Tibial nerve (tissue), 4 donors: ENCODE measurements around the gene GMPR2.

ENCODE experiments used
- CTCF ChIP-seq, 5 experiments: fragments of 200-600 bp in 3 of 5; fragments of 450-650 bp in 2 of 5; sonication (generic) in 3 of 5; IDR thresholded peaks; one replicate each; pipeline ENCODE4 v1.5.1; 2016 to 2019; ENCODE audit warnings: antibody characterized with exemption in 5 of 5, mild to moderate bottlenecking in 3 of 5, moderate library complexity in 2 of 5
- EP300 ChIP-seq, 2 donors: sonication (generic); formaldehyde crosslinking; IDR thresholded peaks; one replicate each; pipeline ENCODE4 v1.6.1; 2017; ENCODE audit warnings: antibody characterized with exemption in 2 of 2, mild to moderate bottlenecking in 1 of 2
- POLR2A ChIP-seq, 2 donors: fragments of 450-650 bp; IDR thresholded peaks; one replicate each; pipeline ENCODE4 v1.6.1; 2017; ENCODE audit warnings: antibody characterized with exemption in 2 of 2, mild to moderate bottlenecking in 2 of 2, moderate library complexity in 2 of 2

- TF ChIP-seq POLR2A (IDR thresholded peaks at IDR 0.05) (no peak), CTCF (IDR thresholded peaks at IDR 0.05) (no peak), EP300 (IDR thresholded peaks at IDR 0.05) (no peak)
Observed at GRCh38 chr14:24238123-24238522, 5.4 kb downstream of the GMPR2 start.
